Lower leg skin (tissue), 4 donors: ENCODE measurements around the gene CSGALNACT2. TPM values are rescaled to one million over a fixed set of nuclear protein-coding genes. Genes with fewer than 3 reads are reported as not detected.

Experiments used
- DNase-seq, 2 donors: peaks; one replicate each; pipeline ENCODE4 v3.0.0-alpha.2; 2019; ENCODE audit warnings: low spot score in 2 of 2
- H3K4me3 ChIP-seq: fragments of 200-600 bp; sonication (generic); 2 replicates; pipeline ENCODE4 v1.5.1; 2017; ENCODE audit warnings: mild to moderate bottlenecking, low read depth; ENCODE audit not compliant: poor library complexity, severe bottlenecking
- CTCF ChIP-seq, 3 donors: fragments of 450-650 bp; IDR thresholded peaks; one replicate each; pipeline ENCODE4 v1.5.1; 2016; ENCODE audit warnings: antibody characterized with exemption in 3 of 3, mild to moderate bottlenecking in 3 of 3, moderate library complexity in 2 of 3
- POLR2A ChIP-seq, 2 donors: fragments of 450-650 bp; IDR thresholded peaks; one replicate each; pipeline ENCODE4 v1.6.1; 2016 to 2017; ENCODE audit warnings: antibody characterized with exemption in 2 of 2, mild to moderate bottlenecking in 1 of 2, moderate library complexity in 1 of 2
- WGBS, 2 donors: methylation state at CpG; one replicate each; pipeline ENCODE4 v1.1.5; 2018; 5-methylcytosine and 5-hydroxymethylcytosine counted together
- intact Hi-C: fragments of 100-400 bp; cut with DNase I; formaldehyde crosslinking; loops from one replicate; pipeline ENCODE4 v1.15.0; 2023; ENCODE audit warnings: low total_unique reads
- total RNA-seq, 4 donors: library from RNA; depleted of rRNA; stranded (reverse); fragments of >200 nt; gene quantifications; one replicate each; pipeline ENCODE4 v1.1.0, GENCODE V29; 2016

Gene CSGALNACT2
- total RNA-seq, 4 donors from 2014 or later, result 12.9 to 16.7 (median 15.4) TPM

- intact Hi-C loops, result no loop called here
- no peak overlapping the region for H3K4me3 ChIP-seq
- no peak for DNase-seq
- 90 to 93% methylated on average over 21 of the region's 24 CpGs for WGBS, 2 donors
- TF ChIP-seq POLR2A (IDR thresholded peaks at IDR 0.05), result no peak
- TF ChIP-seq CTCF (IDR thresholded peaks at IDR 0.05), result no peak
Measured at GRCh38 chr10:43114088-43114742, 24.0 kb upstream of the CSGALNACT2 start.

GRCh38 chr10:43114743-43115611, 23.3 kb upstream of the CSGALNACT2 start:
- no peak overlapping the region for H3K4me3 ChIP-seq
- intact Hi-C loops, result no loop called here
- DNase-seq, result no peak
- 70 to 74% methylated on average over 10 to 13 of the region's 17 CpGs for WGBS, 2 donors
- no peak for TF ChIP-seq CTCF (IDR thresholded peaks at IDR 0.05)
- no peak for TF ChIP-seq POLR2A (IDR thresholded peaks at IDR 0.05)

GRCh38 chr10:43115881-43116595, 22.2 kb upstream of the CSGALNACT2 start:
- no peak for TF ChIP-seq POLR2A (IDR thresholded peaks at IDR 0.05)
- TF ChIP-seq CTCF (IDR thresholded peaks at IDR 0.05), result no peak
- WGBS, 2 donors, result 86 to 90% methylated on average over 10 of the region's 10 CpGs
- no peak for DNase-seq
- H3K4me3 ChIP-seq, result no peak overlapping the region
- intact Hi-C loops, result no loop called here

- 79 to 84% methylated on average over 9 to 10 of the region's 10 CpGs for WGBS, 2 donors
- no peak overlapping the region for H3K4me3 ChIP-seq
- no peak for TF ChIP-seq POLR2A (IDR thresholded peaks at IDR 0.05)
- TF ChIP-seq CTCF (IDR thresholded peaks at IDR 0.05), result no peak
- intact Hi-C loops, result no loop called here
- no peak for DNase-seq
Measured at GRCh38 chr10:43116596-43116995, 21.6 kb upstream of the CSGALNACT2 start.

- intact Hi-C loops, result no loop called here
- DNase-seq, result no peak
- no peak overlapping the region for H3K4me3 ChIP-seq
- TF ChIP-seq POLR2A (IDR thresholded peaks at IDR 0.05) (no peak), CTCF (IDR thresholded peaks at IDR 0.05) (no peak)
- WGBS, 2 donors, result 77 to 84% methylated on average over 8 to 9 of the region's 9 CpGs
Measured at GRCh38 chr10:43117031-43117776, 21.0 kb upstream of the CSGALNACT2 start.
